ENCODE results near the gene RNF34.

RNF34 gene

DNA sequence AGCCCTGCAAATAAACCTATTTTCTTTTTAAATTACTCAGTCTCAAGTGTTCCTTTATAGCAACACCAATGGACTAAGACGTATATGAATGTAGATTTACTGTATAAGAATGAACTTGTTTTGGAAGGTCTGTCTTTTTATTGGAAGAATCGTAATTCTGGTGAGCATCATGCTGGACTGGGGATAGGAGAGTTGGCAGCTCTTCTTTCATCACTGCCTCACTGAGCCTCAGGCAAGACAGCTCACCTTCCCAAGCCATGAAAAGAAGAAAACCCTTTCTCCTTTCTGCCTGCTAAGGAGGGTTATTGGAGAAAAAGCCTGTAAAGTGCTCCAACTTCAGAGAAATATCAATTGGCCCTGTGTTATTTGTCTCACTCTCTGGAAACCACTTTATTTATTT is 9.1 kb upstream of the RNF34 start:
- no peak for DNase-seq

DNA sequence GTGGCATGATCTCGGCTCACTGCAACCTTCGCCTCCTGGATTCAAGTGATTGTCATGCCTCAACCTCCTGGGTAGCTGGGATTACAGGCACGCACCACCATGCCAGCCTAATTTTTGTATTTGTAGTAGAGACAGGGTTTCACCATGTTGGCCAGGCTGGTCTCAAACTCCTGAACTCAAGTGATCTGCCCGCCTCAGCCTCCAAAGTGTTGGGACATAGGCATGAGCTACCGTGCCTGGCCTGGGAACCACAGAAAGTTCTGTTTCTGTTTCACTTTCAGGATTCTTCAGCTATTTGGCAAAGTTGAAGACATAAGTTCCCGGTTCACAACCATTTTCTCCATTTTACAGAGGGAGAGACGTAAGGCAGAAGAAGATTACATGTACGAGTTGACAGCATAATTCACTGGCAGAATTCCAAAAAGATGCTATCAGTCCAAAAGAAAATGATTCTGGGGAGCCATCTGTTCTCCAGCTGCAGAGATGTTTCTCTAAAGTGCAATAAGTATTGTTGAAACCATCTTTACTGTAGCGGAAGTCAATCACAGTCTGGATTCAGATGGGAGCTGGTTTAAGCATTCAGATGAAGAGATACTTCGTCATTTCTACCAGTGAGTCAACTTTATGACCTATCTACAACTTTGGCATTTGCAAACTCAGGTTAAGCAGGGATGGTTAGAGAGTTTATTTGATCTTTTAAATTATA is 8.1 kb upstream of the RNF34 start:
- no peak for DNase-seq

DNA sequence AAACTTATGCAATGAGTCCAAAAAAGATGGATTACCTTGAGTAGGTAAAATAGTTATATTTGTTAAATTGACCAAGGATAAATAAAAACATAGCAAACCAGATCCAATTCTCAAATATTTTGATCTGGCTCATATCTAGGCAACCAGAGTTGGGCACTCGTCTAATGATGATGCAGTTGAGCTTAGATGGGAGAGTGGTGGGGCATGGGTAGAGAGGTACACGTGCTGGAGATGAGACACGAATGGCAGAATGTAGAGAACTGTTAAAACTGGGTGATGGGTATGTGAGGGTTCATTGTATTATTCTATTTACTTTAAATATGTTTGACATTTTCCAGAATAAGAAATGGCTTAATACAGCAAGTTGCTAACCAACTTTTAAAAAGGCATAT is 7.6 kb upstream of the RNF34 start:
- no peak for DNase-seq

DNA sequence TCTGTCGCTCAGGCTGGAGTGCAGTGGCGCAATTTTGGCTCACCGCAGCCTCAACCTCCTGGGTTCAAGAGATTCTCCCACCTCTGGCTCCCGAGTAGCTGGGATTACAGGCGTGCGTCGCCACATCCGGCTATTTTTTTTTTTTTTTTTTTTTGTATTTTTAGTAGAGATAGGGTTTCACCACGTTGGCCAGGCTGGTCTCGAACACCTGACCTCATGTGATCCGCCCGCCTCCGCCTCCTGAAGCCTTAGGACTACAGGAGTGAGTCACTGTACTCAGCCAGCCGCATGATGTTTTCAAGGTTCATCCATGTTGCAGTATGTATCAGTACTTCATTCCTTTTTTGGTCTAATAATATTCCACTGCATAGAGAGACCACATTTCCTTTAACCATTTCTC is 2.4 kb upstream of the RNF34 start:
- DNase-seq: no peak

DNA sequence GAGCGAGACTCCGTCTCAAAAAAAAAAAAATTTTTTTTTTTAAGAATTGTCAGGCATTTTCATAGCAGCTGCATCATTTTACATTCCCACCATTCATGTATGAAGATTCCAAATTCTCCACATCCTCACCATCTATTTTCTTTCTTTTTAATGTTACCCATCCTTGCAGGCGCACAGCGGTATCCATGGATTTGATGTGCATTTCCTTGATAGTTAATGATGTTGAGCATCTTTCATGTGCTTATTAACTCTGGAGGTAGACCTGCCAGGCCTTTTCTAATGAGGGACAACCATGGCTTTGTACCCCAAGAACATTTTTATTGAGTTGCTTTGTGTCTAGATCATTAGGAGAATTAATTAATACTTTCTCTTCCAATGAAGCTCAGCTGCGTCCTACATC is 1.6 kb upstream of the RNF34 start:
- DNase-seq: no peak

DNA sequence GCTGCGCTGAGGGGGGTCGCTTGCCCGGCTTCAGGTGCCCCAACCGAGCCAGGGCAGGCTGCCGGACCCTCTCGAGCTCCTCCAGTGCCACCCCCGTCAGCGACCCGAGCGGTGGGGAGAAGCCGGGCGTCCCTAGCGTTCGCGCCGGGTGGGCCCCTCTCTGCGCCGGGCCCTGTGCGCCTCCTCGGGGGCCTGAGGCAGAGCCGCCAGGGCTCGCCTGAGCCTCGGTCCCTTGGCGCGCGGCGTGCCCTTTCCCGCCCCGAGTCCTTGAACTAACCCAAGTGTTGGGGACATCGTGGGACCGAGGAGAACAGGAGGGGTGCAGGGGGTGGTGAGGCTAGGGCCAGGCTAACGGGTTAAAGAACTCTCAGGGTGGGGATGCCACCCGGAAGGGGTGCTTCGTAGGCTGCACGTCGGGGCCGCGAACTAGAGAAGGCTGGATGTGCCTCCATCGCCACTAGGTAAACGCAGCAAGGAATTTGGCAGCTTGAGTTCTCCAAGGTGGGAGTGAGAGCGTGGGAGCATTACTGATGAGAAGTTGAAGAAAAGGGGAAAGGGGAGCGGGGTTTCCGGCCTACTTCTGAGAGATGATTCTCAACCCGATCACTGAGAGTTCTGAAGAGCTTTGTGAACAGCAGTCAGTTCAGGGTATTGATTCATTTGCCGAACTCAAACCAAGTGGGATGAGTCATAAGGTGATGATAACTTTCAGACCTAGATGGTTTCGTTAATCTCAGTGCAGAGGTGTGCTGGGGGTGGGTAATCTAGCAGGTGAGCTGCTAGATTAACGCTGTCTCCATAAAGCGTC is 618 bp downstream of the RNF34 start:
- DNase-seq: peak; percentile 52

DNA sequence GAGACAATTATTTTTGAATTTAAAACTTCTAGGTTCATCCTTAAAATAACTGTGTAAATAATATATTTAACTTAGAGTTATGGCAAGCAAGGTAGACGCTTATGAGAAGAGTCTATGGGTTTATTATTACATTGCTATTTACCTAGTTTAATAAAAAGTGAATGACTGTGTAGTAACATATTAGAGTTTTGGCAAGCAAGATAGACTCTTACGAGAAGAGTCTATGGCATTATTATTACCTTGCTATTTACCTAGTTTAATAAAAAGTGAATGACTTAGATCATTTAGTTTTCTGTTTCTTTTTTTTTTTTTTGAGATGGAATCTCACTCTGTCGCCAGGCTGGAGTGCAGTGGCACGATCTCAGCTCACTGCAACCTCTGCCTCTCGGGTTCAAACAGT is 3.8 kb downstream of the RNF34 start:
- DNase-seq: no peak

DNA sequence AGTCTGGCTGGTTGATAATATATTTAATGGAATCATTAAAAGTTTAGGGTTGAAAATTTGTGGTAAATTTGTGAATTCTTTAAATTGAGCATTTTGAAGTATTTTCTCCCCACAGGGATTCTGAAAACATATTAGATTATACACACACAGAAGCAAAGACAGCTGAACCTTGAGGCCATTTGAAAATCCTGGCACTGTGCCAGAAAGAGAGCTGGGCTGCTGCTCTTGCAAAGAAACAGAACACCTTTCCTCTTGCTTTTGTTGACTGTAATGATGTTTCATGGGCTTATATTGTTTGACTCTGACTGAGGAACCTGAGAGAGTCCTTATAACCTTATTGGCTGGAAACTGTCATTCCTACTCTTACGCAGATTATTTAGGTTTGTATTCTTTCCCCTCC is 4.8 kb downstream of the RNF34 start:
- no peak for DNase-seq

DNA sequence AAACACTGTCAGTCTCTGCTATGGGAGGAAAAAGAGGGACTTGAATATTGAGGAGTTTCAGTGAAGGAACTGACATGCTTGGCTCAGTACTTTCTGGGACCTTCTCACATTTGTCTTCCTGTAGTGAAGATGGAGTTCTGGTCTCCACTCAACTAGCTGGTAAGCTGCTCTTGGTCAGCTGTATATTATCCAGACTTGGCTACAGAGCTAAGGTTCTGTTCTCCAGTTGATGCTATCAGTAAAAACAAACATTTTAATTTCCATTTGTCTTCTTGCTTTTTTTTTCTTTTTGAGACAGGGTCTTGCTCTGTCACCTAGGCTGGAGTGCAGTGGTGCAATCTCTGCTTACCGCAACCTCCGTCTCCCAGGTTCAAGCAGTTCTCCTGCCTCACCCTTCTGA is 5.3 kb downstream of the RNF34 start:
- no peak for DNase-seq

DNA sequence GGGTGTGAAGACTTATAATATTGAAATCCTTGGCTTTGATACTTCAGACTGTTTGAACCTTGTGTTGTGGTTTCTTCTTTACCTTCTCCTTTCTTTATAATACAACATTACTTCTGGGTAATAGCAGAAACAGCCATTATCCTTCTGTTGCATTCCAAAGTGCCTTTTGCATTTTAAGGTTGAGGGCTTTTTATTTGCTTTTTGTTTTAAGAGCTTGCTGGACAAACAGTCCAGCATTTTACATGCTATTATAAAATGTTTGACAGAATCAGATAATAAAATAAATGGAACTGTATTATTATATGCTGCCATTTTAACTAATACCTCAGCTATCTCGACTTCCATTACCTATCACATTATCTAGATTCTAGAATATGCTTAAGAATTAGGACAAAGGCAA is 14.0 kb downstream of the RNF34 start:
- no peak for DNase-seq

DNA sequence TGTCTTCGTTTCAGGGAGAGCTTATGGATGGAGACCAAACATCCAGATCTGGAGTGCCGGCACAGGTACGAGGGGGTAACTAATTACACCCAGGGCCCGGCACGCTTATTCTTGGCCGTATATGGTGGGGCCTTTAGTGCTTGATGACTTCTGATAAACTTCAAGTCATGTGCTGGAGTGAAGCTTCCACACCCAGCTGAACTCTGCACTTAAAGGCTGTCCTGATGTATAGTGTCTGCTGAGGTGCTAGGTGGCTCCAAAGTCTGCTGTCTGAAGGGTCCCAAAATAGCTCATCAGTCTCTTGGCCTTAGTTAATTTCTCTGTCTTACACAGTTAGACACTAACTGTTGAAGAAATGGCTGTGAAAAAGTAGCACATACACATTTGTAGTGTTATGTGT is 17.9 kb downstream of the RNF34 start:
- DNase-seq: no peak

DNA sequence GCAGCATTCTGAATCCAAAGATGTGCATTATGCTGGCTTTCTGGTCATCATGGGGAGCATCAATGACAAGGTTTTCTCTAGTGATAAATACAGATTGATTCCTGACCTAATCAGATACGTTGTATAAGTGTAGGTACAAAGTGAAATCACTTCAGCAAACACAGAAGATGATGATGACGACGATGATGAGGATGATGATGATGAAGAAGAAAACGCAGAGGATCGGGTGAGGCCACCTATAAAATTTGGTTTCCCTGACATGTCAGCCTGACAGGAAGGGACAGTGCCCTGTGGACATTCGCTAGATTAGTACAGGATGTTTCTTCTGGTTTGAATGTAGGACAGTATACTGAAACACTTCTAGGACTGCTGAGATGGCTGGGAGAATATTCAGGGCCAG is 20.2 kb downstream of the RNF34 start:
- DNase-seq: no peak

DNA sequence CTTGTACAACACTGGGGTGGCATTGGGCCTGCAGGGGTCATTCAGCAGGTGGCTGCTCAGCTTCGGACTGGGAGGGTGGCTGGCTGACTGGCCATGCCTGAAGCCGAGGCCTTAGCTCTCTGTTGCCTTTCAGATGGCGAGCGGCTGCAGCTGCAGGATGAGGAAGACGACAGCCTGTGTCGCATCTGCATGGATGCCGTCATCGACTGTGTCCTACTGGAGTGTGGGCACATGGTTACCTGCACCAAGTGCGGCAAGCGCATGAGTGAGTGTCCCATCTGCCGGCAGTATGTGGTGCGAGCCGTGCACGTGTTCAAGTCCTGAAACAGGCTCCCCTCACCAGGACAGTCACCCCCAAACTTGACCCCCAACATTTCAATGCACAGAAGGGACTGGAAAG is 23.3 kb downstream of the RNF34 start:
- DNase-seq: no peak

DNA sequence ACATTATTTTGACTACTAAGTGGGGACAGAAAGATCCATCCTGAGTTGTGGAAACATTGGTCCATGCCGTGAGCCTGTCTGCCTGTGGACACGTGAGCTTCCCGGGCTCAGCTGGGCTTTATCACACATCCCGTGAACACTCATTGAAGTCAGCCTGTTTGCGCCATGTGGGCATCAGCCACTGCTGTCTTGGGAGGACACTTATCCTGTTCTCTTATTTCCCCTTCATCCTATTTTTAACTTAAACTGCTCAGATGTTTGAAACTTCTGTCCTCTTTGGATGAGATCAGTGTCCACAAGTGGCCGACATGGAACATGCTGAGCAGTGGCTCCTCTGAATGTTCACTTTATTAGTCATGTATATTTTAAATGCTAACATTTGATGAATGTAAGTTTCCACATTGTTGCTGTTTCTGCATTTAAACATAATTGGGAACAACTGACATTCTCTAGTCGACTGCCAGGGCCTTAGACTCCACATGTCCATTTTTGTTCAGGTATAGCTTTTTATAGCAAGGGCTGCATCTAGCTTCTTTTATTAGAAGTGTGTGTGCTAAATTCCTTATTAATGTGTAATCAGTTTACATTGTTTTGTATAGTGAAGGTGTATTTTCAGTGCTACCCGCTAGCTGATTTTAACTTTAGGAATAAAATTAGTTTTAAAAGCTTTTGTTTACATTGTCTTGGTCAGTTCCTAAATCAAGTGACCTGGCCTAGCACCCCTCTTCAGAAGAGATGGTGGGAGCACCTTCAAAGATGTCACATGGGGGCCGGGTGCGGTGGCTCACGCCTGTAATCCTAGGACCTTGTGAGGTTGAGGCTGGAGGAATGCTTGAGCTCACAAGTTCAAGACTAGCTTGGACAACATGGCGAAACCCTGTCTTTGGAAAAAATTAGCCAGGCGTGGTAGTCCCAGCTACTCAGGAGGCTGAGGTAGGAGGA is 24.0 kb downstream of the RNF34 start:
- no peak for DNase-seq

DNA sequence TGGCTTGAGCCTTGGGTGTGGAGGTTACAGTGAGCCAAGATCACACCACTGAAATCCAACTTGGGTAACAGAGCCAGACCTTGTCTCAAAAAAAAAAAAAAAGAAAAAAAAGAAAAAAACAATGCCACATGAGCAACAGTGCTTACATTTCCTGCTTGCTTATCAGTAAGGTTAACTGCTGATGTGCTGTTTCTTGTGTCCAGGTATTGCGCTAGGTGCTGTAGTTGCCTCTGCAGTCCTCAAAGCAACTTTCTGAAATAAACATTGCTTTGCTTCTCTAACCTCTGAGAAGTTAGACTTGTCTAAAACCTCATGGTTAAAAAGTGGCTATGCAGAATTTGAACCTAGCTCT is 24.7 kb downstream of the RNF34 start:
- no peak for DNase-seq

DNA sequence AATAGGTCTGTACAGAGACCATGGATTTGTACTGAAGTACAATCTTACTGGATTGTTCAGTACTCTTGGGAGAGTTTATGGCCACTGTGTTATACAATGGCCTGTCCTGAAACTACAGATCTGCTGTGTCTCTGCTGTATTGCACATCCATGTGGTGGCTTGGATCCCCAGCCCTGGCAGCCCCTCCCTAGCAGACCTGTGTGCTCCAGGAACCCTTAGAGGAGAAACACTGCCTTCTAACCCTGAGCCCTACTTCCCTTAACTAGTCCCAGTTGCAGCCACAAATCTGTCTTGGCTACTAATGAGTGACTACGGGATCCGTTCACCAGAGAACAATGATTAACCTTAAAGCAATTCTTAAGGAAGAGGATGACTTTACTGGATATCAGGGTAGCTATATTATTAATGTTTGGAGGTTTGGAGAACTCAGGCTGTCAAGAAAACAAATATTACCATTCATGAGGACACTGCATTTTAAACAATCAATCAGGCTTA is 27.7 kb downstream of the RNF34 start:
- DNase-seq: no peak

DNA sequence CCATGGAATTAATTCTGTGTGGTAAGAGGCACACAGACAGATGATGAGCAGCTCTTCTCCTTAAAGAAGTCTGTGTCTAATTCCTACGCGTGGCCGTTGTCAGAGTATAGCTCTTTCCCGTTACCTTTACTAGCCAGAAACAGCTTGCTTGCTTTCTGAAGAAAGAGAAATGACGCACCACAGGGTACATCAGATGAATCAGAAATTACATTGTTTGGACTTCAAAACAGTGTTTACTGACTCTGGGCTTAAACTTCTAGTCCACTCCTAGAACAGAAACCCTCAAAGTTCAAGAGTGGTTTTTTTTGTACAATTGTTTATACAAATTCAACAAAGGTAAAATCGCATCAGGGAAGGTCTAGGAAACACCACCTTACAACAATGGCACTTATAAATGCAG is 29.0 kb downstream of the RNF34 start:
- DNase-seq: no peak

DNA sequence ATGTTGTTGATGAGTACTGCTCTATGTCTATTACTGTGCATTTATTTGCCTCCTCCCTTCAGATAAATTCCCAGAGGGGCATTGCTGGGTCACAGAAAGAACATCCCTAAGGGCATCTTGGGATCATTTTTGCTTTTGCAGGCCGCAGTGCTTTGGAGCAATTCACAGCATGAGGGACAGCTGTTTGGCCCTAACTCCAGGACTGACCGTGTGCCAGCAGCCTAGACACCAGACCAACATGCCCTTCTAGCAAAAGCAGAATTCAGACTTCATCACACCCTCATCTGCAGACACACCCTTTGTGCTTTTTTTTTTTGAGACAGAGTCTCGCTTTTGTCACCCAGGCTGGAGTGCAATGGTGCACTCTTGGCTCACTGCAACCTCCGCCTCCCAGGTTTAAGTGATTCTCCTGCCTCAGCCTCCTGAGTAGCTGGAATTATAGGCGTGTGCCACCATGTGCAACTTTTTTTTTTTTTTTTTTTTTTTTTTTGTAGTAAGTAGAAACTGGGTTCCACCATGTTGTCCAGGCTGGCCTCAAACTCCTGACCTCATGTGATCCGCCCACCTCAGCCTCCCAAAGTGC is 31.0 kb downstream of the RNF34 start:
- no peak for DNase-seq

DNA sequence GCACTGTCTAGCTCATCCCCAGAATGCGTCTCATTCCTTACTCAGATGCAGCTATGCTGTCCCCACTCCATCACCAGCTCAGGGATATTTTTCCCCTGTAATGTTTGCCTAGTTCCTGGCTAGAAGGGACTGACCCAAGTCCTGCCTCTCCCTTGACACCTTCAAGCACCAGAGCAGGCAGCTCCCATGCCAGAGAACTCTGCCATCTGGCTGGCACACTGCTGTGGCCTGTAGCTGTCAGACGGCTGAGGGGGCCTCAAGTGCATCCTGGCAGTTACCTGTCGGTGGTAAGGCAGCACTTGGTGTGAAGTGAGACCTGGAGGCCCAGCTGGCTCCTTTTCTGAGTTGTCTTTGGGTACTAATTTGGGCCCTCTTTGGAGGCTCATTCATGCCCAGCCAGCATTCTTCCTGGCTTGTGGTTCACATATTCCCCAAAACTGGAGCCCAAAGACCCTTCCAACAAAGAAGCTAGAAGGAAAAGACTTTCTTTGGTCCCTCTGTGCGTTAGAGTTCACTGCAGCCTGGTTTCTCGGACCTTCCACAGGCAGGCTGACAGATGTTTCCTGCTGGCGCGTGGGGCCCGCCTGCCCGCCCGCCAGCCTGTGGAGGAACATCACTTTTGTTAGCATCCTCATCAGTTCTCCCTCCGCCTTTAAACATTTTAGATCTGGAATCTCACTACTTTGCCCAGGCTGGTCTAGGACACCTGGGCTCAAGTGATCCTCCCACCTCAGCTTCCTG is 33.0 kb downstream of the RNF34 start:
- DNase-seq: no peak

DNA sequence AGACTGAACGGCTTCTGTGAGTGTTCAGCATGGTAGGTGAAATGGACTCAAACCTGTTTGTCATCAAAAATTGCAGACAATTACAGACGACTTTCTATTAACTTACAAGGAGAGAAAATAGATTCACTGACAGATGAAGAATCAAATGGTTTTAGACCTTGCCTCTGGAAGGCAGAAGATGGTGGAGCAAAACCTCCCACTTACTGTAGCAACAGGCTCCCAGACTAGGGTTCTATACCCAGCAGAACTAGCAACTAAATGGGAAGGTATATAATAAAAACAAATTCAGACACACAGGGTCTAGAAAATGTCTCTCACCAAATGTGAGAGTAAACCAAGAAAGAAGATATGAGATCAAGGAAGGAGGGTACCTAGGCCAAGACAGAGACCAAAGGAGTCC is 36.8 kb downstream of the RNF34 start:
- no peak for DNase-seq

DNA sequence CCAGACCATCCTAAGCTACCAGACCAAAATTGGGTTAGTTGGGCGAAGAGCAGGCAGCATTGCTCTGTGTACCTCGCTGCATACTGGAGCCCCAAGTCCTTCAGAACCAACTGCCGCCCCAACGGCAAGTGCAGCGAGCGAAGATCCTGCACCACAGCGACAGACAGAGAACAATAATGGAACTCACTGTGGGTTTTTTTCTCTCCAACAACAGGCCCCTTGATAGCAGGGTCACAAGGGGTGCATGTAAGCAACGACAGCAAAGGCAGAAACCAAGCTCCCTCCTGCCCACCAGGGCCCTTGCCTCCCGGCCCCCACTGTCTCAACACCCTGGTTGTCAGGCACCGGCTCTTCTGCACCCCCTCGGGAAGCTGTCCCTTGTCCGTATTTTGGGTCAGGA is 39.0 kb downstream of the RNF34 start:
- DNase-seq: no peak

DNA sequence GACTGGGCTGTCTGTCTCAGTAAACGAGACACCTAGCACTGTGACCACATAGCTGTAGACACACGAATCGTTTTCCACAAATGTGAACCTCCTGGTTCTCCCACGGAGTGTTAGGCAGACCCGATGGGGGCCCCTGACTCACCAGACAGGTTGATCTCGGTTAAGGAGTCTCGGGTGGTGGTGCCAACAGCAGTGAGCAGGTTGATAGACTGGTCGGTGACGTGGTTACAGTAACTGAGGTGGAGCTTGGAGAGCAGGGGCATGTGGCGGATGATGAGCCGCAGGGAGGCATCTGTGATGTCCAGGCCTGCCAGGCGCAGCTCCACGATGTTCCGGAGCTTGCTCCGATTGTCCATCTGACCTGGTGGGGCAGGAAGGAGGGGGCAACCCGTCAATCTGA is 39.8 kb downstream of the RNF34 start:
- DNase-seq: no peak

All from activated CD4-positive, alpha-beta T cell treated with anti-CD3 and anti-CD28 coated beads for 1 hour (primary cell).